ENCODE results near the gene TRAF7.

The TRAF7 gene

DNA sequence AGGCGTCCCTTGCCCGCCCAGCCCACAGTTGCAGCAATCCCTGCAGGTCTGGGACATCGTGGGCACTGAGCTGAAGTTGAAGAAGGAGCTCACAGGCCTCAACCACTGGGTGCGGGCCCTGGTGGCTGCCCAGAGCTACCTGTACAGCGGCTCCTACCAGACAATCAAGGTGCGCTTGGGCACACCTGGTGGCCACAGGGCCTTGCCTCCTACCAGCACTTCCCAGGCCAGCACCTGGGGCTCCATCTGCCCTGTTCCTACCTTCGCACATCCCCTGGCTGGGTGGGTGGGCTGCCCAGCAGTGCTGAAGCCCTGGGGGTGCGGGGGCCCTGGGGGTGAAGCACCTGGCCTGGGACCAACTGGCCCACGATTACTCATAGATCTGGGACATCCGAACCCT is 19.9 kb downstream of the TRAF7 start:
- no peak for TF ChIP-seq EZH2phosphoT487 (conservative IDR thresholded peaks at IDR 0.05; ENCODE audit: low read length)
- TF ChIP-seq, protein P1, sequence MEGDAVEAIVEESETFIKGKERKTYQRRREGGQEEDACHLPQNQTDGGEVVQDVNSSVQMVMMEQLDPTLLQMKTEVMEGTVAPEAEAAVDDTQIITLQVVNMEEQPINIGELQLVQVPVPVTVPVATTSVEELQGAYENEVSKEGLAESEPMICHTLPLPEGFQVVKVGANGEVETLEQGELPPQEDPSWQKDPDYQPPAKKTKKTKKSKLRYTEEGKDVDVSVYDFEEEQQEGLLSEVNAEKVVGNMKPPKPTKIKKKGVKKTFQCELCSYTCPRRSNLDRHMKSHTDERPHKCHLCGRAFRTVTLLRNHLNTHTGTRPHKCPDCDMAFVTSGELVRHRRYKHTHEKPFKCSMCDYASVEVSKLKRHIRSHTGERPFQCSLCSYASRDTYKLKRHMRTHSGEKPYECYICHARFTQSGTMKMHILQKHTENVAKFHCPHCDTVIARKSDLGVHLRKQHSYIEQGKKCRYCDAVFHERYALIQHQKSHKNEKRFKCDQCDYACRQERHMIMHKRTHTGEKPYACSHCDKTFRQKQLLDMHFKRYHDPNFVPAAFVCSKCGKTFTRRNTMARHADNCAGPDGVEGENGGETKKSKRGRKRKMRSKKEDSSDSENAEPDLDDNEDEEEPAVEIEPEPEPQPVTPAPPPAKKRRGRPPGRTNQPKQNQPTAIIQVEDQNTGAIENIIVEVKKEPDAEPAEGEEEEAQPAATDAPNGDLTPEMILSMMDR (IDR thresholded peaks at IDR 0.05; ENCODE audit: insufficient read depth, low read length, poor library complexity, severe bottlenecking), result no peak
- no peak overlapping the region for H3K4me2 ChIP-seq (ENCODE audit: low read depth, low read length, poor library complexity, severe bottlenecking)
- no peak overlapping the region for H3K4me3 ChIP-seq (ENCODE audit: insufficient read depth, low read length, poor library complexity, severe bottlenecking)
- H3K36me3 ChIP-seq (ENCODE audit: low read length), result no peaks in the 10 kb centered on the region
- no peaks in the 10 kb centered on the region for H3K9me3 ChIP-seq (ENCODE audit: insufficient read depth, low read length)
- H3F3A ChIP-seq (ENCODE audit: insufficient read depth), result no peaks in the 10 kb centered on the region
- H2AFZ ChIP-seq (ENCODE audit: low read depth, low read length, severe bottlenecking), result no peak overlapping the region
- H3K9ac ChIP-seq (ENCODE audit: low read length), result no peak overlapping the region
- H4K20me1 ChIP-seq (ENCODE audit: low read depth, low read length), result no peaks in the 10 kb centered on the region
- H3K79me2 ChIP-seq (ENCODE audit: insufficient read depth, low read length), result no peaks in the 10 kb centered on the region
- no peaks in the 10 kb centered on the region for H3K9me2 ChIP-seq (replicated peaks; ENCODE audit: insufficient read depth, low read length)
- no peaks in the 10 kb centered on the region for H3K27me3 ChIP-seq (ENCODE audit: low read length)
- H3K27ac ChIP-seq (ENCODE audit: low read depth, low read length), result no peak overlapping the region

DNA sequence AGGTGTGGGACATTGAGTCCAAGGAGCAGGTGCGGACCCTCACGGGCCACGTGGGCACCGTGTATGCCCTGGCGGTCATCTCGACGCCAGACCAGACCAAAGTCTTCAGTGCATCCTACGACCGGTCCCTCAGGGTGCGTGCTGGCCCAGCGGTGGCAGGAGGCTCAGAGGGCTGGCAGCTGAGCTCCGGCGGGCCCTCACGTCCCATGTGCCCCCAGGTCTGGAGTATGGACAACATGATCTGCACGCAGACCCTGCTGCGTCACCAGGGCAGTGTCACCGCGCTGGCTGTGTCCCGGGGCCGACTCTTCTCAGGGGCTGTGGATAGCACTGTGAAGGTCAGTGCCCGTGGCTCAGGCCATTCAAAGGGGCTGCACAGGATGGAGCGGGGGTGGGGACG is 20.5 kb downstream of the TRAF7 start:
- Histone ChIP-seq H3K27me3 (ENCODE audit: low read length) (no peaks in the 10 kb centered on the region), H3K27ac (ENCODE audit: low read depth, low read length) (no peak overlapping the region), H3K4me2 (ENCODE audit: low read depth, low read length, poor library complexity, severe bottlenecking) (no peak overlapping the region), H3K36me3 (ENCODE audit: low read length) (no peaks in the 10 kb centered on the region), H3K9ac (ENCODE audit: low read length) (no peak overlapping the region), H3K9me2 (replicated peaks; ENCODE audit: insufficient read depth, low read length) (no peaks in the 10 kb centered on the region), H3K9me3 (ENCODE audit: insufficient read depth, low read length) (no peaks in the 10 kb centered on the region), H3K79me2 (ENCODE audit: insufficient read depth, low read length) (no peaks in the 10 kb centered on the region), H4K20me1 (ENCODE audit: low read depth, low read length) (no peaks in the 10 kb centered on the region), H2AFZ (ENCODE audit: low read depth, low read length, severe bottlenecking) (no peak overlapping the region), H3K4me3 (ENCODE audit: insufficient read depth, low read length, poor library complexity, severe bottlenecking) (no peak overlapping the region), H3F3A (ENCODE audit: insufficient read depth) (no peaks in the 10 kb centered on the region)
- TF ChIP-seq, protein P1 (IDR thresholded peaks at IDR 0.05; ENCODE audit: insufficient read depth, low read length, poor library complexity, severe bottlenecking), result no peak
- no peak for TF ChIP-seq EZH2phosphoT487 (conservative IDR thresholded peaks at IDR 0.05; ENCODE audit: low read length)

DNA sequence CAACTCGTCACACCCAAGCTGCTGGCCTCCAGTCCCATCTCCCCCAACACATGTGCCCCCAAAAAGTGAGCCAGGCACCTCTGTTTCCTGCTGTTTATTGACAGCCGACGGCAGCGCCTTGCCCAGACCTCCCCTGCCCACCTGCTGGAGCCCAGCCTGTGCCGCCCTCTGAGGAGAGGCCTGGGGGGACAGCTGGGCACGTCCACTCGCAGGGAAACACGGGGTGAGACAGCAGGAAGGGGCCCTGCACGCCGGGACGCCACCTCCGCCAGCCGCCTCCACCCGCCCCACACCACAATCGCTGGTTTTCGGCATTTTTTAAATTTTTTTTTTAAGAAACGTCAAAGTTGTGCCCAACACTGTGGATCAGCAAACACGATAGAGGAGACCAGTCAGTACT is 21.5 kb downstream of the TRAF7 start:
- Histone ChIP-seq H3F3A (ENCODE audit: insufficient read depth) (no peaks in the 10 kb centered on the region), H3K9me2 (replicated peaks; ENCODE audit: insufficient read depth, low read length) (no peaks in the 10 kb centered on the region), H3K4me2 (ENCODE audit: low read depth, low read length, poor library complexity, severe bottlenecking) (no peak overlapping the region), H4K20me1 (ENCODE audit: low read depth, low read length) (no peaks in the 10 kb centered on the region), H2AFZ (ENCODE audit: low read depth, low read length, severe bottlenecking) (no peak overlapping the region), H3K9me3 (ENCODE audit: insufficient read depth, low read length) (no peaks in the 10 kb centered on the region), H3K79me2 (ENCODE audit: insufficient read depth, low read length) (no peaks in the 10 kb centered on the region), H3K27ac (ENCODE audit: low read depth, low read length) (no peak overlapping the region), H3K9ac (ENCODE audit: low read length) (no peak overlapping the region), H3K27me3 (ENCODE audit: low read length) (no peaks in the 10 kb centered on the region), H3K4me3 (ENCODE audit: insufficient read depth, low read length, poor library complexity, severe bottlenecking) (no peak overlapping the region), H3K36me3 (ENCODE audit: low read length) (no peaks in the 10 kb centered on the region)
- TF ChIP-seq, protein P1 (IDR thresholded peaks at IDR 0.05; ENCODE audit: insufficient read depth, low read length, poor library complexity, severe bottlenecking), result no peak

DNA sequence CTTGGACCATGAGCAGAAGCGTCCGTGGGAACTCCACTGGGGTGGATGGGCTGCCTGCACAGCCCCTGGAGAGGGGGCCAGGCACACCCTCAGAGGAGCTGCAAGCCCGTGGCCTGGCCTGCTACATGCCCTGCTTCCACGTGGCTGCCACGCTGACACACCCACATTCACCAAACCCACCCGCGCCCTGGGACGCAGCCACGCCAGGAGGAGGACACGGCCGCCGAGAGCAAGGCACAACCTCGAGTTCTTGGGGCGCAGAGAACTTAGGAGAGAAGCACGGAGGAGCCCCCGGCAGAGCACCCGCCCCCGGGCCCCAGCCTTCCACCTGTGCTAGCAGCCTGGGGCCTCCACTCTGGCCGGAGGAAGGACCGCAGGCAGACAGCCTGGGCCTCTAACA is 22.0 kb downstream of the TRAF7 start:
- H3K36me3 ChIP-seq (ENCODE audit: low read length), result no peaks in the 10 kb centered on the region

More for the DNA sequence above, 22.0 kb downstream of the TRAF7 start:
- Histone ChIP-seq H2AFZ (ENCODE audit: low read depth, low read length, severe bottlenecking) (no peak overlapping the region), H3K79me2 (ENCODE audit: insufficient read depth, low read length) (no peaks in the 10 kb centered on the region), H3K27ac (ENCODE audit: low read depth, low read length) (no peak overlapping the region), H3K4me2 (ENCODE audit: low read depth, low read length, poor library complexity, severe bottlenecking) (no peak overlapping the region), H4K20me1 (ENCODE audit: low read depth, low read length) (no peaks in the 10 kb centered on the region), H3K9ac (ENCODE audit: low read length) (no peak overlapping the region), H3K9me3 (ENCODE audit: insufficient read depth, low read length) (no peaks in the 10 kb centered on the region), H3K4me3 (ENCODE audit: insufficient read depth, low read length, poor library complexity, severe bottlenecking) (no peak overlapping the region), H3K9me2 (replicated peaks; ENCODE audit: insufficient read depth, low read length) (no peaks in the 10 kb centered on the region), H3K27me3 (ENCODE audit: low read length) (no peaks in the 10 kb centered on the region), H3F3A (ENCODE audit: insufficient read depth) (no peaks in the 10 kb centered on the region)
- TF ChIP-seq EZH2phosphoT487 (conservative IDR thresholded peaks at IDR 0.05; ENCODE audit: low read length), result no peak
- TF ChIP-seq, protein P1 (IDR thresholded peaks at IDR 0.05; ENCODE audit: insufficient read depth, low read length, poor library complexity, severe bottlenecking), result no peak
